GM23338 (cell line): ENCODE results near the gene MARCHF9. TPM values are rescaled to one million over a fixed set of nuclear protein-coding genes. Genes with fewer than 3 reads are reported as not detected.

Experiments
- CTCF ChIP-seq, 2 experiments: fragments of 200-600 bp in 1 of 2; sonication (generic) in 1 of 2; conservative IDR thresholded peaks; 2 replicates each; pipeline versions ENCODE4 v1.5.1 to v1.6.1; 2016 to 2017; ENCODE audit warnings: antibody characterized with exemption in 2 of 2, low read depth in 2 of 2, mild to moderate bottlenecking in 2 of 2, moderate library complexity in 1 of 2
- ETS1 ChIP-seq: IDR thresholded peaks from 2 replicates; pipeline ENCODE4 v1.6.1; 2016; ENCODE audit warnings: antibody characterized with exemption
- EZH2 ChIP-seq: fragments of 200-600 bp; sonication (generic); IDR thresholded peaks from one replicate; pipeline ENCODE4 v1.8.0; 2017; ENCODE audit warnings: antibody characterized with exemption, mild to moderate bottlenecking, low read depth; ENCODE audit not compliant: unreplicated experiment
- JUNB ChIP-seq: IDR thresholded peaks from one replicate; pipeline ENCODE4 v1.6.1; 2016; ENCODE audit warnings: antibody characterized with exemption; ENCODE audit not compliant: unreplicated experiment
- NANOG ChIP-seq: IDR thresholded peaks from 2 replicates; pipeline ENCODE4 v1.6.1; 2016; ENCODE audit warnings: antibody characterized with exemption, borderline replicate concordance
- REST ChIP-seq: IDR thresholded peaks from one replicate; pipeline ENCODE4 v1.6.1; 2018; ENCODE audit warnings: antibody characterized with exemption; ENCODE audit not compliant: unreplicated experiment
- ZNF114 ChIP-seq: fragments of 250-450 bp; sonication (Bioruptor Pico); IDR thresholded peaks from 2 replicates; pipeline ENCODE4 v1.5.0; 2020; ENCODE audit warnings: mild to moderate bottlenecking, moderate library complexity
- ZNF331 ChIP-seq: fragments of 250-450 bp; sonication (Bioruptor Pico); IDR thresholded peaks from 2 replicates; pipeline ENCODE4 v1.5.0; 2020; ENCODE audit warnings: low read depth, mild to moderate bottlenecking, moderate library complexity
- ZNF462 ChIP-seq: fragments of 250-450 bp; sonication (Bioruptor Pico); IDR thresholded peaks from 2 replicates; pipeline ENCODE4 v1.5.0; 2020; ENCODE audit warnings: mild to moderate bottlenecking, moderate library complexity
- polyA plus RNA-seq: library from polyadenylated mRNA; unstranded; fragments of >200 nt; fragmentation: Nextera tagmentation; extraction: Ambion mirVana; gene quantifications from 2 replicates; pipeline ENCODE4 v1.2.1, GENCODE V29; 2016
- total RNA-seq: library from RNA; depleted of rRNA; stranded (reverse); fragments of >200 nt; shearing (Covaris generic); gene quantifications from 2 replicates; pipeline ENCODE4 v1.2.3, GENCODE V29; 2014

Gene MARCHF9
- total and polyA plus RNA-seq, 2 experiments from 2014 or later = 2.9 to 3.3 TPM

- TF ChIP-seq ZNF462 (CRISPR knock-in tag) (no peak), ETS1 (no peak), REST (no peak), ZNF331 (no peak), ZNF114 (CRISPR knock-in tag) (no peak), CTCF (conservative IDR thresholded peaks at IDR 0.05; ENCODE audit: low read depth in 2 of 2) (no peak), NANOG (no peak), EZH2 (no peak), JUNB (no peak)
Measured at GRCh38 chr12:57777911-57778310, 23.0 kb downstream of the MARCHF9 start (continued).
